ENCODE results near the gene PROK1.

Gene PROK1

GRCh38 chr1:110480356-110481096 lies 29.6 kb downstream of the PROK1 start:
- in situ Hi-C loops (cut with MboI; ENCODE audit: low pct_unique_long_range_greater_than_20kb, low sequenced_read_pairs), result no loop called here
- DNase-seq, result no peak

GRCh38 chr1:110481968-110482623 lies 31.1 kb downstream of the PROK1 start:
- in situ Hi-C loops (cut with MboI; ENCODE audit: low pct_unique_long_range_greater_than_20kb, low sequenced_read_pairs), result no loop called here
- no peak for DNase-seq

DNA sequence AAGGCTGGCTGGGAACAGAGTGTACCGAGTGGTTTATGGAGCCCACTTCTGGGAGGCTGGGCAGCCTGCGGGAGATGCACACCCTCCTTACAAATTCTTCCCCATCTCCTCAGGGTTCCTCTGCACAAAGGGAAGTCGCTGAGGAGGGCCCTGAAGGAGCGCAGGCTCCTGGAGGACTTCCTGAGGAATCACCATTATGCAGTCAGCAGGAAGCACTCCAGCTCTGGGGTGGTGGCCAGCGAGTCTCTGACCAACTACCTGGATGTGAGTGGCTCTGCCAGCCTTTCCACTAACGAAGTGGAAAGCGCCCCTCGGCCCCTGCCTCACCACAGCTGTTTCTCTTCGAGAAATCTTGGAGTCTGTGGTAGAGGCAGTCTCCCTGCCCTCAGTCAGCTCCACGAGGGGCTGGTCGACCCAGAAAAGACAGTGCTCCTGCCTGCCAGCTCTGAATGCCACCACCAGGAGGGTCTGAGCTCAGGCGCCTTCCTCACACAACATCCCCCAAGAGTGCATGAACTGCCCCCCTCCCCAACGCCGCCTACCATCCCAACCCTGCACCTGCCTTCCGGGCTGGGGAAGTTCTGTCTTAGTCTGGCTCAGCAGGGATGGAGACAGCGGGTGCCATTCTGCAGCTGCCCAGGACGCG lies 31.8 kb downstream of the PROK1 start:
- in situ Hi-C loops (cut with MboI; ENCODE audit: low pct_unique_long_range_greater_than_20kb, low sequenced_read_pairs), result no loop called here
- DNase-seq, result no peak

DNA sequence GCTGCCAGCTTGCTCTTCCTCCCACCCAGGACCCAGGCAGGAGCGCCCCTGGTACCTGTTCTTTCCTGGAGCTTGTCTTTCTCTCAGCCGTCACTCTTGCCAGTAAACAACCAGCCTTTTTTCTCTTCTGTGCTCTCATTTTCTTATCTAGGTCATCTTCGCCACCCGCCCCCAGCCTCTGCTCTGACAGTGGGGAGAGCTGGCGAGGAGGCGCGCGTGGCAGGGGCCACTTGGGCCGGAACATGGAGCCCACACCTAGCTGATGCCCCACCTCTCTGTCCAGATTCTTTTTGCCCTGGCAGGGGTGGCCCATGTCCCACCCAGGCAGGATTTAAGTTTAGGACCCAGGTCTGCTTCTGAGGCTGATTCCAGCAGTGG lies 32.3 kb downstream of the PROK1 start:
- DNase-seq, result no peak
- in situ Hi-C loops (cut with MboI; ENCODE audit: low pct_unique_long_range_greater_than_20kb, low sequenced_read_pairs), result no loop called here

DNA sequence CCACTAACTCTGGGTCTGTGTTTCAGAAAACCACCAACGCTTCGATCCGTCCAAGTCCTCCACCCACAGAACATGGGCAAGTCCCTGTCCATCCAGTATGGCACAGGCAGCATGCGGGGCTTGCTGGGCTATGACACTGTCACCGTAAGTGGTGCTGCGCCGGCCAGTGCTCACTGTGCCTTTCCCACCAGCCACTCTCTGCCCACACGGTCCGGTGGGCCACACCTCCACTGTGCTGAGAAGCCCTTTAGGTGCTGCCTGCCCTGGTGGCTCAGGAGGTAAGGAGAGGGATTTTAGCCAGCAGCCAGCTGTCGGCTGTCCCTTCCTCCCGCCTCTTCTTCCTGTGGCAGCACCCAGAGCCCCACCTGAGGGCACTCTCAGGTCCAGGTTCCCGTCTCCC lies 33.9 kb downstream of the PROK1 start:
- no peak for DNase-seq
- in situ Hi-C loops (cut with MboI; ENCODE audit: low pct_unique_long_range_greater_than_20kb, low sequenced_read_pairs), result no loop called here

- no peak for DNase-seq
- in situ Hi-C loops (cut with MboI; ENCODE audit: low pct_unique_long_range_greater_than_20kb, low sequenced_read_pairs), result no loop called here
Observed at GRCh38 chr1:110485725-110486124, 34.8 kb downstream of the PROK1 start.

- in situ Hi-C loops (cut with MboI; ENCODE audit: low pct_unique_long_range_greater_than_20kb, low sequenced_read_pairs), result no loop called here
- DNase-seq, result no peak
Observed at GRCh38 chr1:110487726-110488125, 36.8 kb downstream of the PROK1 start.

DNA sequence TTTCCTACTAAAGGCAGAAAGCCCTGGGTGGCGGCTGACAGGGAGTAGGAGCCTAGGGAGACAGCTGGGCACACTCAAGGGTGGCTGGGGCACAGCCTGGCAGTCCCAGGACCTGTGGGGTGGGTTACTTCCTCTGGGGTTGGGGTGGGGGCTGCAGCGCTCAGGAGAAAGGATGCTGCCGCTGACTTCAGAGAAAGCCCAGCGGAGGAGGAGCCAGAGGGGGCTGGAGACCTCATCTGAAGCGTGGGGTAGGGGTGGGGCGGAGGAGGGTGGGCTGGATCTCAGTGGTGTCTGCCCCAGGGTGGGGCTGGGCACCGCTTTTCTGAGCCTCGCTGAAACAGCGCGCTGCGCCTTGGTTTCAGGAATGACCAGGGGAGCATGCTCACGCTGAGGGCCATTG lies 37.2 kb downstream of the PROK1 start:
- no peak for DNase-seq
- in situ Hi-C loops (cut with MboI; ENCODE audit: low pct_unique_long_range_greater_than_20kb, low sequenced_read_pairs), result no loop called here

GRCh38 chr1:110488867-110489266 lies 37.9 kb downstream of the PROK1 start:
- DNase-seq, result no peak
- in situ Hi-C loops (cut with MboI; ENCODE audit: low pct_unique_long_range_greater_than_20kb, low sequenced_read_pairs), result no loop called here

GRCh38 chr1:110489406-110489805 lies 38.5 kb downstream of the PROK1 start:
- no peak for DNase-seq
- in situ Hi-C loops (cut with MboI; ENCODE audit: low pct_unique_long_range_greater_than_20kb, low sequenced_read_pairs), result no loop called here

GRCh38 chr1:110489973-110490542 lies 39.1 kb downstream of the PROK1 start:
- in situ Hi-C loops (cut with MboI; ENCODE audit: low pct_unique_long_range_greater_than_20kb, low sequenced_read_pairs), result no loop called here
- no peak for DNase-seq

GRCh38 chr1:110490791-110491451 lies 40.0 kb downstream of the PROK1 start:
- in situ Hi-C loops (cut with MboI; ENCODE audit: low pct_unique_long_range_greater_than_20kb, low sequenced_read_pairs), result no loop called here
- no peak for DNase-seq

- in situ Hi-C loops (cut with MboI; ENCODE audit: low pct_unique_long_range_greater_than_20kb, low sequenced_read_pairs), result no loop called here
- DNase-seq, result no peak
Observed at GRCh38 chr1:110492573-110492972, 41.6 kb downstream of the PROK1 start.

- no peak for DNase-seq
- in situ Hi-C loops (cut with MboI; ENCODE audit: low pct_unique_long_range_greater_than_20kb, low sequenced_read_pairs), result no loop called here
Observed at GRCh38 chr1:110493059-110493699, 42.2 kb downstream of the PROK1 start.

DNA sequence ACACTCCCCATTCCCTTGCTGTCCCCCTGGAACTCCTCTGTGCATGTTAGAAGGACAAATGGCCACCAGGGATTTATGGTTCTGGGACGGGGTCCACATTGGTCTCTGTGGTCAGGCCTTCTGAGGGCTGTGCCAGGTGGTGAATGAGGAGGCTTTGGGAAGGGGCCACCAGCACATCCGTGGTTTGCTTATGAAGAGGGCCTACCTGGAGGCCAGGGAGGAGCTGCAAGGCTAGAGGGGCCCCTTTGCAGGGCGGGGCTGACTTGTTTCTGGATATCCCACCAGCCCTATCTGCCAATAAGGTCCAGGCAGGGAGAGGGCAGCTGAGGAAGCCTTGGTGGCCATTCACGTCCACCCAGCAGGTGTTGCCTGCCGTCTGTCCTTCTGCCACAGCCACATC lies 43.1 kb downstream of the PROK1 start:
- in situ Hi-C loops (cut with MboI; ENCODE audit: low pct_unique_long_range_greater_than_20kb, low sequenced_read_pairs), result no loop called here
- DNase-seq, result no peak

DNA sequence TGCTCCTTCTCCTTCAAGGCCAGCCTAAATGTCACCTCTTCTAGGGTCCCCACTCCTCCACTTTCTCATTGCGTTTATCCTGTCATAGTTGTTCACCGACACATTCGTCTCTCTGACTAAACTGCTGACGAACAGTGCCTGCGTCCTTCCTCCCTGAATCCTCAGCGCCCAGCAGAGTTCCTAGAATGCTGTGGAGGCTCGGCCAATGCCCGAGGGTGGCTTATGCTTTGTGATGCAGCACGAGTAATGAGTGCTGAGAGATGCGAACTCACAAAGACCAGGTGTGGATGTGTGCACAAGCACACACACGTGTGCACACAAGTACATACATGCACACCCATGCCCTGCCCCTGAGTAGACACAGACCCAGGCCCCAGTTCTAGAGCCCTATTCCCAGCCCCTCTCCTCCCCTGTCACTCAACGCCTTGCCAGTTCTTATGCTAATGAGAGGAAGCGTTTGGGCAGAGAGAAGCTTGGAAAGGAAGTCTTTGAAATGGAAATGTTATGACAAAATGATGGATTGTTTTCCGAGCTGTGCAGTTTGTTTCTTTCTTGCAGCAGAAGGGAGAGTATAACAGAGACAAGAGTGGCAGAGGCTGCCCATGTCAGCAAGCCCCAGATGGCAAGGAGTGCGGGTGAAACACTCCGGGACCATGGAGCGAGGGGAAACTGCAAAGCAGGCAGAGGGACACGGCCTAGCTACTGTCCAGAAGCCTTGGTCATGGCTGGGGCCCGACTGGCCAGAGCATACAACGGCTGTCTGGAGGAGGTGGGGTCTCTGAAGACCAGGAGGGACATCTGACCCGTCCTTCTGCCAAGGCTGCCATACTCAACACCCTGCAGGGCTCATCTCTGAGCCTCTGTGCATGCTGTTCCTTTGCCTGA lies 43.8 kb downstream of the PROK1 start:
- in situ Hi-C loops (cut with MboI; ENCODE audit: low pct_unique_long_range_greater_than_20kb, low sequenced_read_pairs), result no loop called here
- DNase-seq, result no peak

GRCh38 chr1:110495926-110496600 lies 45.1 kb downstream of the PROK1 start:
- peak; percentile 82 for DNase-seq
- in situ Hi-C loops (cut with MboI; ENCODE audit: low pct_unique_long_range_greater_than_20kb, low sequenced_read_pairs), result no loop called here

- in situ Hi-C loops (cut with MboI; ENCODE audit: low pct_unique_long_range_greater_than_20kb, low sequenced_read_pairs), result no loop called here
- DNase-seq, result no peak
Observed at GRCh38 chr1:110498270-110498669, 47.3 kb downstream of the PROK1 start.

Measured in KBM-7 (cell line).